CD8-positive, alpha-beta memory T cell (primary cell): Measurements from ENCODE around the gene FFAR1. TPM values are rescaled to one million over a fixed set of nuclear protein-coding genes. Genes with fewer than 3 reads are reported as not detected.
"Not testable (repeated sequence)": the region's sequence is repeated elsewhere in the genome, so short reads cannot be mapped to it uniquely, and the experiment has no call there.

Source experiments
- CTCF ChIA-PET: fragments of 350-600 bp; sonication (Branson Sonifier 250); formaldehyde crosslinking; loops from one replicate; lab custom pipeline; 2021; ENCODE audit warnings: antibody characterized with exemption; lab: Charles Lee
- POLR2A ChIA-PET: fragments of 350-600 bp; sonication (Branson Sonifier 250); formaldehyde crosslinking; loops from one replicate; lab custom pipeline; 2021; ENCODE audit warnings: antibody characterized with exemption; lab: Charles Lee
- DNase-seq, 5 donors: peaks; one replicate each; pipeline versions ENCODE4 v3.0.0 to v3.0.0-alpha.2; 2020 to 2022; ENCODE audit warnings: mixed read lengths in 1 of 5
- H3K27ac ChIP-seq: one replicate; pipeline ENCODE4 v1.7.0; 2013; ENCODE audit warnings: low read depth, mild to moderate bottlenecking, low read length, moderate library complexity
- H3K27me3 ChIP-seq: 2 replicates; pipeline ENCODE4 v1.7.0; 2013; ENCODE audit warnings: low read length, mild to moderate bottlenecking; ENCODE audit not compliant: insufficient read depth, poor library complexity, severe bottlenecking
- H3K36me3 ChIP-seq: 2 replicates; pipeline ENCODE4 v1.7.0; 2013; ENCODE audit warnings: mild to moderate bottlenecking, low read length, moderate library complexity; ENCODE audit not compliant: insufficient read depth
- H3K4me1 ChIP-seq: 2 replicates; pipeline ENCODE4 v1.7.0; 2013; ENCODE audit warnings: mild to moderate bottlenecking, low read length, moderate library complexity; ENCODE audit not compliant: insufficient read depth
- H3K4me3 ChIP-seq: 2 replicates; pipeline ENCODE4 v1.7.0; 2013; ENCODE audit warnings: mild to moderate bottlenecking, low read length
- H3K9me3 ChIP-seq: 2 replicates; pipeline ENCODE4 v1.7.0; 2013; ENCODE audit warnings: mild to moderate bottlenecking, low read length
- H3K27ac Mint-ChIP-seq, 8 donors: one replicate each; pipeline ENCODE4 v1.8.0; 2020 to 2021; ENCODE audit warnings: mixed read lengths in 8 of 8, mild to moderate bottlenecking in 6 of 8, inconsistent platforms in 3 of 8, moderate library complexity in 3 of 8
- H3K27me3 Mint-ChIP-seq, 2 donors: one replicate each; pipeline ENCODE4 v1.8.0; 2020 to 2021; ENCODE audit warnings: mixed read lengths in 2 of 2, mild to moderate bottlenecking in 1 of 2, moderate library complexity in 1 of 2
- H3K36me3 Mint-ChIP-seq, 3 donors: one replicate each; pipeline ENCODE4 v1.8.0; 2020 to 2021; ENCODE audit warnings: mixed read lengths in 3 of 3, inconsistent platforms in 1 of 3, mild to moderate bottlenecking in 1 of 3
- H3K4me1 Mint-ChIP-seq, 3 donors: one replicate each; pipeline ENCODE4 v1.8.0; 2020 to 2021; ENCODE audit warnings: mixed read lengths in 3 of 3, inconsistent platforms in 1 of 3, mild to moderate bottlenecking in 1 of 3
- H3K4me3 Mint-ChIP-seq, 7 donors: one replicate each; pipeline ENCODE4 v1.8.0; 2020 to 2021; ENCODE audit warnings: mixed read lengths in 7 of 7, mild to moderate bottlenecking in 6 of 7, moderate library complexity in 4 of 7, inconsistent platforms in 2 of 7
- H3K9me3 Mint-ChIP-seq, 5 donors: one replicate each; pipeline ENCODE4 v1.8.0; 2020 to 2022; ENCODE audit warnings: mixed read lengths in 5 of 5, mild to moderate bottlenecking in 3 of 5, moderate library complexity in 2 of 5, inconsistent platforms in 1 of 5
- polyA plus RNA-seq: library from polyadenylated mRNA; unstranded; fragments of 300-500 nt; fragmentation: Illumina TruSeq; gene quantifications from one replicate; pipeline ENCODE4 v1.2.3, GENCODE V29; 2021
- total RNA-seq, 2 experiments: library from RNA; stranded (reverse); gene quantifications; one replicate each; pipeline ENCODE4 v1.2.3, GENCODE V29; 2021

Gene FFAR1
- total and polyA plus RNA-seq, 3 experiments from 2014 or later, result not detected

GRCh38 chr19:35370722-35371121, 23.0 kb downstream of the FFAR1 start, which contains the start of gene GPR42:
TSS of gene GPR42 (plus strand) at chr19:35371068. CDS start at chr19:35371360, 292 bp downstream.
- no peaks in the 10 kb centered on the region for H3K36me3 ChIP-seq
- no peaks in the 10 kb centered on the region for H3K9me3 ChIP-seq
- no peaks in the 10 kb centered on the region for H3K4me1 ChIP-seq
- no peak within 1 kb of the TSS for H3K27ac ChIP-seq
- H3K9me3 Mint-ChIP-seq, result no peaks in the 10 kb centered on the region
- H3K27me3 ChIP-seq, result no peaks in the 10 kb centered on the region
- H3K4me3 Mint-ChIP-seq, result no peak within 1 kb of the TSS
- no peak within 1 kb of the TSS for H3K4me3 ChIP-seq
- CTCF ChIA-PET, result no interaction called here
- DNase-seq, result no peak
- no peak within 1 kb of the TSS for H3K27ac Mint-ChIP-seq
- POLR2A ChIA-PET, result no interaction called here
- H3K4me1 Mint-ChIP-seq, result peaks cover 0 to 8% (median 2%) of the 10 kb centered on the region in 3 donors
- H3K27me3 Mint-ChIP-seq, result peaks cover 11 to 15% of the 10 kb centered on the region in 2 donors
- H3K36me3 Mint-ChIP-seq, result no peaks in the 10 kb centered on the region

GRCh38 chr19:35373492-35373891, 25.8 kb downstream of the FFAR1 start:
- no peaks in the 10 kb centered on the region for H3K27me3 ChIP-seq
- Mint-ChIP-seq H3K4me1 (peaks cover 2 to 13% (median 4%) of the 10 kb centered on the region in 3 donors), H3K27me3 (peaks cover 8 to 9% of the 10 kb centered on the region in 2 donors), H3K36me3 (no peaks in the 10 kb centered on the region), H3K27ac (peak overlapping the region in 1 of 8 donors; percentile 27), H3K9me3 (no peaks in the 10 kb centered on the region), H3K4me3 (no peak overlapping the region)
- no peak overlapping the region for H3K27ac ChIP-seq
- H3K36me3 ChIP-seq, result no peaks in the 10 kb centered on the region
- ChIA-PET CTCF (no interaction called here), POLR2A (no interaction called here)
- no peaks in the 10 kb centered on the region for H3K9me3 ChIP-seq
- DNase-seq, result no peak
- H3K4me3 ChIP-seq, result no peak overlapping the region
- H3K4me1 ChIP-seq, result no peaks in the 10 kb centered on the region

- H3K27ac ChIP-seq, H3K4me1 ChIP-seq, H3K27me3 ChIP-seq, CTCF ChIA-PET, DNase-seq, H3K4me3 Mint-ChIP-seq, POLR2A ChIA-PET, H3K4me3 ChIP-seq, H3K36me3 ChIP-seq, H3K9me3 Mint-ChIP-seq, H3K36me3 Mint-ChIP-seq, H3K9me3 ChIP-seq, H3K27me3 Mint-ChIP-seq: not testable (repeated sequence)
- H3K27ac Mint-ChIP-seq, result peak overlapping the region in 3 of 8 donors; percentile 24 to 40 (median 33)
- peaks cover 2 to 13% (median 4%) of the 10 kb centered on the region in 3 donors for H3K4me1 Mint-ChIP-seq
These were observed 26.3 kb downstream of the FFAR1 start for GRCh38 chr19:35374031-35374430.

- ChIA-PET POLR2A (no interaction called here), CTCF (no interaction called here)
- Mint-ChIP-seq H3K27me3 (peaks cover 3 to 6% of the 10 kb centered on the region in 2 donors), H3K4me3 (no peak overlapping the region), H3K4me1 (peaks cover 2 to 13% (median 4%) of the 10 kb centered on the region in 3 donors), H3K9me3 (no peaks in the 10 kb centered on the region), H3K36me3 (no peaks in the 10 kb centered on the region), H3K27ac (peak overlapping the region in 1 of 8 donors; percentile 51)
- no peaks in the 10 kb centered on the region for H3K27me3 ChIP-seq
- no peak overlapping the region for H3K27ac ChIP-seq
- H3K4me3 ChIP-seq, result no peak overlapping the region
- DNase-seq, result no peak
- no peaks in the 10 kb centered on the region for H3K36me3 ChIP-seq
- H3K9me3 ChIP-seq, result no peaks in the 10 kb centered on the region
- H3K4me1 ChIP-seq, result no peaks in the 10 kb centered on the region
These were observed 28.0 kb downstream of the FFAR1 start for GRCh38 chr19:35375505-35376307.

- no peaks in the 10 kb centered on the region for H3K36me3 Mint-ChIP-seq
- Histone ChIP-seq H3K27me3 (no peaks in the 10 kb centered on the region), H3K27ac (no peak overlapping the region), H3K4me3 (no peak overlapping the region), H3K36me3 (no peaks in the 10 kb centered on the region), H3K4me1 (no peaks in the 10 kb centered on the region), H3K9me3 (no peaks in the 10 kb centered on the region)
- H3K4me1 Mint-ChIP-seq, result peaks cover 2 to 13% (median 4%) of the 10 kb centered on the region in 3 donors
- ChIA-PET POLR2A (no interaction called here), CTCF (interaction anchor here (0.7 kb wide), 1 partner anchor 14 kb away, joined by 3 read pairs; no protein-coding TSS in a partner anchor)
- H3K27ac Mint-ChIP-seq, result no peak overlapping the region
- DNase-seq, result no peak
- H3K4me3 Mint-ChIP-seq, result no peak overlapping the region
- no peaks in the 10 kb centered on the region for H3K9me3 Mint-ChIP-seq
- H3K27me3 Mint-ChIP-seq, result peaks cover 7 to 14% of the 10 kb centered on the region in 2 donors
These were observed 30.0 kb downstream of the FFAR1 start for GRCh38 chr19:35377656-35378055.

GRCh38 chr19:35378356-35378755, 30.7 kb downstream of the FFAR1 start:
- no peak overlapping the region for H3K4me3 ChIP-seq
- H3K27me3 Mint-ChIP-seq, result peaks cover 7 to 19% of the 10 kb centered on the region in 2 donors
- H3K4me1 Mint-ChIP-seq, result peaks cover 2 to 13% (median 4%) of the 10 kb centered on the region in 3 donors
- no peak overlapping the region for H3K4me3 Mint-ChIP-seq
- H3K36me3 Mint-ChIP-seq, result no peaks in the 10 kb centered on the region
- H3K9me3 ChIP-seq, result no peaks in the 10 kb centered on the region
- H3K27ac ChIP-seq, result no peak overlapping the region
- H3K27me3 ChIP-seq, result no peaks in the 10 kb centered on the region
- H3K27ac Mint-ChIP-seq, result no peak overlapping the region
- CTCF ChIA-PET, result no interaction called here
- H3K4me1 ChIP-seq, result no peaks in the 10 kb centered on the region
- no peak for DNase-seq
- no peaks in the 10 kb centered on the region for H3K9me3 Mint-ChIP-seq
- POLR2A ChIA-PET, result no interaction called here
- no peaks in the 10 kb centered on the region for H3K36me3 ChIP-seq

- peaks cover 2 to 13% (median 4%) of the 10 kb centered on the region in 3 donors for H3K4me1 Mint-ChIP-seq
- H3K36me3 ChIP-seq, H3K27me3 ChIP-seq, H3K4me3 Mint-ChIP-seq, H3K9me3 ChIP-seq, DNase-seq, POLR2A ChIA-PET, CTCF ChIA-PET, H3K36me3 Mint-ChIP-seq, H3K27ac Mint-ChIP-seq, H3K4me3 ChIP-seq, H3K4me1 ChIP-seq, H3K9me3 Mint-ChIP-seq: not testable (repeated sequence)
- H3K27ac ChIP-seq, result peak overlapping the region; percentile 71
- H3K27me3 Mint-ChIP-seq, result peaks cover 9 to 25% of the 10 kb centered on the region in 2 donors
These were observed 31.8 kb downstream of the FFAR1 start for GRCh38 chr19:35379545-35379944.

GRCh38 chr19:35379992-35380391, 32.3 kb downstream of the FFAR1 start:
- Mint-ChIP-seq H3K27me3 (peaks cover 12 to 28% of the 10 kb centered on the region in 2 donors), H3K27ac (no peak overlapping the region), H3K9me3 (peaks cover 0 to 4% (median 2%) of the 10 kb centered on the region in 5 donors), H3K4me3 (no peak overlapping the region), H3K36me3 (no peaks in the 10 kb centered on the region), H3K4me1 (peaks cover 0 to 9% (median 4%) of the 10 kb centered on the region in 3 donors)
- POLR2A ChIA-PET, result no interaction called here
- Histone ChIP-seq H3K4me1 (no peaks in the 10 kb centered on the region), H3K27me3 (no peaks in the 10 kb centered on the region), H3K27ac (peak overlapping the region; percentile 71), H3K36me3 (no peaks in the 10 kb centered on the region), H3K9me3 (no peaks in the 10 kb centered on the region), H3K4me3 (no peak overlapping the region)
- CTCF ChIA-PET, result no interaction called here
- no peak for DNase-seq
